ENCODE data around the gene COX6A2. TPM values are rescaled to one million over a fixed set of nuclear protein-coding genes. Genes with fewer than 3 reads are reported as not detected.

Gene COX6A2
- total and polyA plus RNA-seq, 12 donors = 2.8 to 5.2 TPM; not detected in 10

DNA sequence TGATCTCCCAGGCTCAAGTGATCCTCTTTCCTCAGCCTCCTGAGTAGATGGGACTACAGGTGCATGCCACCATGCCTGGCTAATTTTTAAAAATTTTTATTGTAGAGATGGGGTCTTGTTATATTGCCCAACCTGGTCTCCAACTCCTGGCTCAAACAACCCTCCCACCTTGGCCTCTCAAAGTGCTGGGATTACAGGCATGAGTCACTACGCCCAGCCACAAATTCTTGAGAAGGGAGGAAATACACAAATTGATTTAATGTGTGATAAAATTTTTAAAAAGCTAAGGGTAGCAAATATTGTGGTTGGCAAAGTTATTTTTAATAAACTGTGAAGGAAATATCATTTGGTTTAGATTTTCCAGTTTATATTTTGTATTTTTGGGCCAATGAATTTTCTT, 25.5 kb downstream of the COX6A2 start:
- no peaks in the 10 kb centered on the region for H3K4me1 ChIP-seq (replicated peaks in 1 of 2)
- intact Hi-C loops (cut with DNase I) = no loop called here
- no peak for TF ChIP-seq POLR2A (IDR thresholded peaks at IDR 0.05)
- TF ChIP-seq, protein P1, sequence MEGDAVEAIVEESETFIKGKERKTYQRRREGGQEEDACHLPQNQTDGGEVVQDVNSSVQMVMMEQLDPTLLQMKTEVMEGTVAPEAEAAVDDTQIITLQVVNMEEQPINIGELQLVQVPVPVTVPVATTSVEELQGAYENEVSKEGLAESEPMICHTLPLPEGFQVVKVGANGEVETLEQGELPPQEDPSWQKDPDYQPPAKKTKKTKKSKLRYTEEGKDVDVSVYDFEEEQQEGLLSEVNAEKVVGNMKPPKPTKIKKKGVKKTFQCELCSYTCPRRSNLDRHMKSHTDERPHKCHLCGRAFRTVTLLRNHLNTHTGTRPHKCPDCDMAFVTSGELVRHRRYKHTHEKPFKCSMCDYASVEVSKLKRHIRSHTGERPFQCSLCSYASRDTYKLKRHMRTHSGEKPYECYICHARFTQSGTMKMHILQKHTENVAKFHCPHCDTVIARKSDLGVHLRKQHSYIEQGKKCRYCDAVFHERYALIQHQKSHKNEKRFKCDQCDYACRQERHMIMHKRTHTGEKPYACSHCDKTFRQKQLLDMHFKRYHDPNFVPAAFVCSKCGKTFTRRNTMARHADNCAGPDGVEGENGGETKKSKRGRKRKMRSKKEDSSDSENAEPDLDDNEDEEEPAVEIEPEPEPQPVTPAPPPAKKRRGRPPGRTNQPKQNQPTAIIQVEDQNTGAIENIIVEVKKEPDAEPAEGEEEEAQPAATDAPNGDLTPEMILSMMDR (IDR thresholded peaks at IDR 0.05) = no peak
- H3K9me3 ChIP-seq (replicated peaks in 1 of 3) = no peaks in the 10 kb centered on the region
- no peak overlapping the region for H3K27ac ChIP-seq
- 82 to 87% (median 84%) methylated on average over 1 of the region's 1 CpG for WGBS, 4 donors
- H3K27me3 ChIP-seq = no peaks in the 10 kb centered on the region
- no peak for DNase-seq
- no peaks in the 10 kb centered on the region for H3K36me3 ChIP-seq (replicated peaks in 1 of 2)
- H3K4me3 ChIP-seq = no peak overlapping the region

DNA sequence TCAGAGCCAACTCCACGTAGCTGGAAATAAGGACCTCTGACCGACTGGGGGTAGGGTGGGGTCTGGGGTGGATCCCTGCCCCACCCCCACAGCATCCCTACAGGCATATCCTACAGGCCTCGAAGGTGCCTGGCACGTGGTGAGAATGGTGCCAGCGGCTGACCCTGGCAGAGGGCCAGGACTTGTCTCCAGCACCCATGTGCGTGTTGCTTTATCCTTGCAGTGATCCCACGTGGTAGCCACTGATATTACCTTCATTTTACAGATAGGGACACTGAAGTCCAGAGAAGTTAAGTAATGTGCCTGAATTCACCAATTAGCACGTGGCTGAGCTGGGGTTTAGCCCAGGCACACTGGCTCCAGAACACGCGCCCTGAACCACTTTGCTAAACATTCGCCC, 26.7 kb downstream of the COX6A2 start:
- no peaks in the 10 kb centered on the region for H3K9me3 ChIP-seq (replicated peaks in 1 of 3)
- no peak for DNase-seq
- intact Hi-C loops (cut with DNase I) = no loop called here
- no peaks in the 10 kb centered on the region for H3K27me3 ChIP-seq
- no peak overlapping the region for H3K27ac ChIP-seq
- no peak overlapping the region for H3K4me3 ChIP-seq
- no peaks in the 10 kb centered on the region for H3K4me1 ChIP-seq (replicated peaks in 1 of 2)
- H3K36me3 ChIP-seq (replicated peaks in 1 of 2) = no peaks in the 10 kb centered on the region
- TF ChIP-seq, protein P1 (IDR thresholded peaks at IDR 0.05) = no peak
- whole genome bisulfite sequencing, 4 donors = 82 to 85% (median 84%) methylated on average over 8 to 11 of the region's 11 CpGs

DNA sequence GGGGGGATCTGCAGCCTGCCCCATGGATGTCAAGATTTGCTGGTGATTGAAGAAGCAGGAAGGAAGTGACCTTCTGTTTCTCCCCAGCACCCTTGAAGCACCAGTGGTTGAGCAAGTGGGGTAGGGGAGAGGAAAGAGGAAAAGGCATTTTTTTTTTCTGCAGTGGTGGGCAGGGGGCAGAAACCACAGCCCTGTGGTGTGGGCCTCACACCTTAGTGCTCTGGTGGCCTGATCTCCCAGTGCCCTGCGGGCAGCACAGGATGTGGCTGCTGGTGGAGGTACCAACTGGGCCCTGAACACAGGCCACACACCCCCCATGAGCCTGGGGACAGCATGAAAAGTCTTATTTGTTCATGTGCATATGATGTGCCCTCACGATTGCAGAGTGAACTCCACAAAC, 28.0 kb downstream of the COX6A2 start:
- H3K9me3 ChIP-seq (replicated peaks in 1 of 3) = no peaks in the 10 kb centered on the region
- no peaks in the 10 kb centered on the region for H3K4me1 ChIP-seq (replicated peaks in 1 of 2)
- DNase-seq = no peak
- TF ChIP-seq, protein P1 (IDR thresholded peaks at IDR 0.05) = no peak
- TF ChIP-seq POLR2A (IDR thresholded peaks at IDR 0.05) = no peak
- 50 to 70% (median 66%) methylated on average over 1 to 2 of the region's 2 CpGs for WGBS, 4 donors
- no peaks in the 10 kb centered on the region for H3K36me3 ChIP-seq (replicated peaks in 1 of 2)
- intact Hi-C loops (cut with DNase I) = no loop called here
- no peaks in the 10 kb centered on the region for H3K27me3 ChIP-seq
- H3K27ac ChIP-seq = no peak overlapping the region
- H3K4me3 ChIP-seq = no peak overlapping the region

DNA sequence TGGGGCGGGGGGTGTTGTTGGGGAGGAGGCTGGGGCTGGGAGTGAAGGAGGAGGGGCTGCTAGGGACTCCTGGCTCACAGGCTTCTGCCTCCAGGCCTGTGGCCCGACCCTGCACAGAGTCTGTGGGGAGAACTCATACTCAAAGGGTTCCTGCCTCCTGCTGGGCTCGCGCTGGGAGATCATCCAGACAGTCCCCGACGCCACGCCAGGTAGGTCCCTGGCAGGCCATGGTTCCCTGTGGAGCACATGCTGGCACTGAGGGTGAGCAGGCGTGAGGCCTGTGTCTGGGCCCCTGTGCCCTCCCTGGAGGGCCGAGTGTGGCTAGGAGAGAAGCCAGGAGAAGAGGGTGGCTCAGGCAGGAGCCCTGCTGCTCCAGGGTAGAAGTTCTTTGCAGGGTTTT, 30.5 kb downstream of the COX6A2 start:
- no peak for DNase-seq
- Histone ChIP-seq H3K9me3 (replicated peaks in 1 of 3) (no peaks in the 10 kb centered on the region), H3K27ac (no peak overlapping the region), H3K27me3 (no peaks in the 10 kb centered on the region), H3K36me3 (replicated peaks in 1 of 2) (no peaks in the 10 kb centered on the region), H3K4me1 (replicated peaks in 1 of 2) (no peaks in the 10 kb centered on the region), H3K4me3 (no peak overlapping the region)
- WGBS, 4 donors = 42 to 61% (median 56%) methylated on average over 3 to 9 of the region's 9 CpGs; no CpG with 5 or more reads in 1 of the 4 donors
- TF ChIP-seq, protein P1 (IDR thresholded peaks at IDR 0.05) = no peak
- no peak for TF ChIP-seq POLR2A (IDR thresholded peaks at IDR 0.05)
- intact Hi-C loops (cut with DNase I) = no loop called here

Data from adrenal gland (tissue), 12 donors.